NCI-H1105 treated with DMSO at 0.1 percent for 48 hours (cell line): Measurements from ENCODE around the gene KCNT2.

ENCODE experiments used
- DNase-seq: peaks from one replicate; lab custom pipeline; 2025; lab: John Stamatoyannopoulos, UW

Gene KCNT2

DNA sequence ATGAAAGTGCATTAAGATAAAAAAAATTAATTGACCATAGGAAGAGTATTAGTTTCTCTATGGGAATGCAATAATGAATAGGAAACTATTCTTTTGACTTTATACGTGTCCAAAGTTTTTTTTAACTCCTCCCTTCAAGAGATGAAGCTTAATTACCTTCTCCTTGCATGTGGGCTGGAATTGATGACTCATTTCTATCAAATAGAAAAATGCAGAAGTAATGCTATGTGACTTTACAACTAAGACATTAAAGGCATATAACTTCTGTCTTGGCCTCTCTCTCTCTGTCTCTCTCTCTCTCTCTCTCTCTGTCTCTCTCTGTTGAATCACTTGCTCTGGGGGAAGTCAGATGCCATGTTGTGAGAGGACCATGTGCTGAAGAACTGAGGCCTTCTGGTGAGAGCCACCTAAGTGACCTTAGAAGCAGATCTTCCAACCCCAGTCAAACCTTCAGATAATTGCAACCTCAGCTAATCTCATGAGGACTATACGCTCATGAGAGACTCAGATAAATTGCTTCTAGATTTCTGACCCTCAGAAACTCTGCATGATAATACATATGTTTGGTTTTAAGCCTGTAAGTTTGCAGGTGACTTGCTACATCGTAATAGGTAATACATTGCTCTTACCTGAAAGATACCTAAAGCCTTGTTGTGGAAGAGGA, 414.2 kb downstream of the KCNT2 start:
- DNase-seq: no peak

- DNase-seq: no peak
Observed at GRCh38 chr1:196183941-196184340, 424.3 kb downstream of the KCNT2 start.

- DNase-seq: no peak
Observed at GRCh38 chr1:196181594-196181878, 426.7 kb downstream of the KCNT2 start.

- DNase-seq: no peak
Observed at GRCh38 chr1:196180847-196181593, 427.2 kb downstream of the KCNT2 start.

DNA sequence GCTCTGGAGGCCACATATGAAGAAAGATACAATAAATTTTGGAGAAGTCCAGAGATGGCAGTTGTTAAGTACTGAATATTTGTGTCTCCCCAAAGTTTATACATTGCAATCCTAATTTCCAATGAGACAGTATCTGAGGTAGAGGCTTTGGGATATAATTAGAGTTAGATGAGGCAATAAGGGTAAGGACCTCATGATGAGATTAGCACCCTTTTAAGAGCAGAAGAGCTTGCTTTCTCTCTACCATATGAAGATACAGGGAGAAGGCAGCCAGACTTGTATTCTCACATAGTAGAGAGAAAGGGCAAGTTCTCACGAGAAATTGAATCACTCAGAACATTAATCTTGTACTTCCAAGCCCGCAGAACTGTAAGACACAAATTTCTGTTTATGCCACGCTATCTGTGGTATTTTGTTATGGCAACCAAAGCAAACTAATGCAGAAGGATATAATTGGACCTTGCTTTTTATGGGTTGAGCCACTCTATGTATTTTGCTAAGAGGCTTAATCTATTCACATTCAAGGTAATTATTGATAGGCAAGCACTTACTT, 430.1 kb downstream of the KCNT2 start:
- no peak for DNase-seq
